Measurements from ENCODE around the gene SFXN5.
"Not testable (repeated sequence)": the region's sequence is repeated elsewhere in the genome, so short reads cannot be mapped to it uniquely, and the experiment has no call there.

The SFXN5 gene

DNA sequence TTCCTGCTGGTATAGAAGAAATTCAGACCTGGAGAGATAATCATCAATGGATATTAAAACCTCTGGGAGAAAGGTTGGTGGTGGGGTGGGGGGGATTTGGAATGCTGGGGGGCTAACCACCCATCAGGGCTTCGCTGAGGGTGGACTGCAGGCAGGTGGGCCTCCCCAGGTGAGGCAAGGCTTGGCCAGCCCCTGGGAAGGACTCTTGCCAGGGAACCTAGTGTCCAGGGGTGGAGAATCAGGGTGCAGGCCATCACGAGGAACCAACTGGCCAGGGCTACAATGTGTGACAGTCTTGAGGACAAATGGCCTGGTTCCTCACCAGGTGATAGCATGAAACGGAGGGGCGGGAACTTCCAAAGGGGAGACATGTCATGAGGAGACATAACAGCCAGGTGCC is 29.4 kb upstream of the SFXN5 start:
- DNase-seq, result no peak

- DNase-seq, result no peak
These were observed 28.0 kb upstream of the SFXN5 start for GRCh38 chr2:73099486-73099885.

DNA sequence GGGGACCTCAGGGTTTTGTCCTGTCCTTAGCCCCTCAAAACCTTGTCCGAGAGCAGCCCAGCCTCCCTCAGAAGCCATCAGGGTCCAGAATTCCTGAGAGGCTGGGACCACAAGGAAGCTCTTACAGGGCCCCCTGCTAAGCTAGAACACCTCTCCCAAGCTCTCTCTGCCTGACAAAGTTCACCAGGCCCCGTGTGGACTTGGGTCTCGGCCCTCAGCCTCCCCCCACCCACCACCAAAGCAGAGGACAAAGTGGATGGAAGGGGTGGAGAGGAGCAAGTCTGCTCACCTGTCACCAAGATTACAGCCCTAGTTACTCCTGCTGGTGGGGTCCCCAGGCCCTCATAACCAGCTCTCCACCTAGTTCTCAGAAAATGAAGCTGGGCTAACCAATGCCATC is 24.4 kb upstream of the SFXN5 start:
- no peak for DNase-seq

DNA sequence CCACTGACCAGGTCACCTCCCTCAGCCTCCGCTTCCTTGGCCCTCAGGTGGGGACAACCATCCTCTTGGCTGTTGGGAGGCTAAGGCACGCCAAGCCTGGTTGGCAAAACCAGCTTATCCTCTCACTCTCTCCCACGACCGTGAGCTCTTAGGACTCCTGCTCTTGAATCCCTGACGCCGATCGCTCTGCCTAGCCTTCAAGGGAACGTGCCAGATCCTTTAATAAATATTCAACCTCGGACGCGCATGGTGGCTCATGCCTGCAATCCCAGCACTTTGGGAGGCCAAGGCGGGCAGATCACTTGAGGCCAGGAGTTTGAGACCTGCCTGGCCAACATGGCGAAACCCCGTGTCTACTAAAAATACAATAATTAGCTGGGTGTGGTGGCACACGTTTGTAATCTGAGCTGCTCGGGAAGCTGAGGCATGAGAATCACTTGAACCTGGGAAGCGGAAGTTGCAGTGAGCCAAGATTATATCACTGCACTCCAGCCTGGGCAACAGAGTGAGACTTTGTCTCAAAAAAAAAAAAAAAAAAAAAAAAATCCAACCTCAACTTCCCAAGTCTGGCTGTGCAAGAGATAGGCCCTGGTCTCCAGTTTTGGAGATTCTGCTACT is 22.2 kb upstream of the SFXN5 start:
- not testable (repeated sequence) for DNase-seq

DNA sequence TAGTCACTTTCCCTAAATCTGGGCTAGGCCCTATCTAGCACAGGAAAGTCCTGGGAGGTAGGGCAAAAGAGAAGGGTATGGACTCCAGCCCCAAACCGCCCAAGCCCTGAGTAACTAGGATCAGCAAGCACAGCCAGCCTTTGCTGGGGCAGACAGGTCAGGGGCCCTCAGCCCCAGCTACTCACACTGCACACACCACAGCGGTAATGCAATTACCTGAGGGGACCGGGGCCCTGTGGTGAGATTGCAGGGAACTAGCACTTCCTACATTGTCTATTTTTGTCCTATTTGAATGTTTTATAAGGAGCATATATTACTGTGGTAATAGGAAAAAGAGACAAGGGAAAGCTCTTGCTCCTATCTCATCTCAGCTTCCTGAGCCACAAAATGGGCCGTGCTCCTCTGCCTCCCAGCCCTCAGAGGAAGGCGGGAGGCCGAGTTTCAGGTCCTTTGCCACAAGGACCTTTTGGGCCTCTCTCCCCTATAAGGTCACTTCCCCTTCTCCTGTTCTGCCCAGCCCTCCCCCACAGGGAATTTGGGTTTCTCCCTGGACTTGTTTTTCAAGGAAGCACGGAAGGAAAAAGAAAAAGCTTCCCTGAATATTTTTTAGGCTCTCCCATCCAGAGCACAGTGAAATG is 20.8 kb upstream of the SFXN5 start:
- DNase-seq, result no peak

GRCh38 chr2:73091696-73092095 is 20.2 kb upstream of the SFXN5 start:
- DNase-seq, result peak; percentile 24

GRCh38 chr2:73091164-73091563 is 19.7 kb upstream of the SFXN5 start:
- DNase-seq, result no peak

DNA sequence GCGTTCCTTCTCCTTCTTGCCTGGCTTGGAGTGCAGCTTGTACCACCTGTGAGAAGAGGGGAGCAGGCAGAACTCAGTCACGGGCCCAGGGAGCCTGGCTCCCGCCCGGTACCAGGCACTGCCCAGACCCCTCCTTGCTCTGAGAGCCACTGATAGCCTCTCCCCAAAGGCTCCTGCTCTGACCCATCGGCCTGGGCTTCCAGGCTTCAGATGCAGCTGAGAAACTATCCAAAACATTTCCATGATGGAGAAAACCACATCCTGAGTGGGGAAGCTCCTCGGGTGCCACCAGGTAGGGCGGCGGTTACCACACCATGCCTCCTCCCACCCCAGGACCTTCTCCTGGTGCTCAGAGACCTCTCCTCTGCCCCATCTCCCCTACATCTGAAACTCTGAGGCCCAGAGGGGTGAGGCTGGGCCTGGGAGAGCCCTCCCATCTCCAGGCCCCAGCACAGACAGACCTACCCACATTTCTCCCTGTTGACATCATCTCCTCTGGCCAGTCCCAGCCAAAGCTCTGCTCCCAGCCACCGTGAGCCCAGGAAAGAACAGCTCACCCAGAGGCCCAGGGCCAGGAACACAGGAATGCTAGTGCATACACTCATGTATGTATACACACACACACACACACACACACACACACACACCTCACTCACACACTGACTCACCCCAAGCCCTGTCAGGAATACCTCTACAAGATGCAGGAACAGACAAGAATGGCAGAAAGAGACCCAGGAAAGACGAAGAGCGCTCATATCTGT is 17.9 kb upstream of the SFXN5 start:
- no peak for DNase-seq

DNA sequence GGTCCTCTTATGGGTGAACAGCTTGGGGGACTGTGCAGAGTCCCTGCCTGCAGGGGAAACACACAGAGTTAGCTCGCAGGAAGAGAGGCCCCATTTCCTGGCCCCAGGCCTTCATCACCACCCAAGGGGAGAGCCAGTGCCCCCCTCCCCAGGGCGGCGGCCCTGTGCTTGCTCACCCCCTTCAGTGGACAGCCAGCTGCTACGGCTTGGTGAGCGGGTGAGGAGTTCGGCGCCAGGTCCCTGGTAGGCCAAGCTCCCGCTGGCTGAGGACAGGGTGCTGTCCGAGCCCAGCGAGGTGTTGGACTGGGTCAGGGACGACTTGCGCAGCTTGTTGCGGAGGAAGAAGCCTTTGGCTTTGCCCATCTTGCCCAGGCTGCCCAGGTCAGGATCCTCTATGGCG is 17.2 kb upstream of the SFXN5 start:
- no peak for DNase-seq

GRCh38 chr2:73088211-73088610 is 16.7 kb upstream of the SFXN5 start:
- no peak for DNase-seq

GRCh38 chr2:73087311-73087710 is 15.8 kb upstream of the SFXN5 start:
- no peak for DNase-seq

GRCh38 chr2:73085691-73086090 is 14.2 kb upstream of the SFXN5 start:
- peak; percentile 54 for DNase-seq

DNA sequence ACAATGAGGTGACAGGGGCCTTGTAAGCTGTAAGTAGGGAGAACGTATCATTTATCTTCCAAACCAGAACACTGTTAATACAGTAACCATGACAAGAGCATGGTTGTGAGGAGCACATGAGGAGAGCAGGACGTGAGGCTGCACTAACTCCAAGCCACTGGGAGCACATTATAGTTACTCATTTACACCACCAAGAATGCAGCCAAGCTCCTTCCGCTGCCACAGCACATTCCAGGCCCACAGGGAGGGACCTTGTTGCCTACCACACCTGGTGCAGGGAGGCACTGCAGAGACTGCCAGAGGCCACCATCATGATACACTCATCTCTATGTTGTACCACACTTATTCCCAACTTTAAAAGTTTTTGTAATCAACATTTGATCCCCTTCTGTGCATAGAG is 13.5 kb upstream of the SFXN5 start:
- DNase-seq, result no peak

GRCh38 chr2:73083886-73084800 is 12.6 kb upstream of the SFXN5 start:
- DNase-seq, result no peak

- no peak for DNase-seq
These were observed 11.3 kb upstream of the SFXN5 start for GRCh38 chr2:73082523-73083410.

DNA sequence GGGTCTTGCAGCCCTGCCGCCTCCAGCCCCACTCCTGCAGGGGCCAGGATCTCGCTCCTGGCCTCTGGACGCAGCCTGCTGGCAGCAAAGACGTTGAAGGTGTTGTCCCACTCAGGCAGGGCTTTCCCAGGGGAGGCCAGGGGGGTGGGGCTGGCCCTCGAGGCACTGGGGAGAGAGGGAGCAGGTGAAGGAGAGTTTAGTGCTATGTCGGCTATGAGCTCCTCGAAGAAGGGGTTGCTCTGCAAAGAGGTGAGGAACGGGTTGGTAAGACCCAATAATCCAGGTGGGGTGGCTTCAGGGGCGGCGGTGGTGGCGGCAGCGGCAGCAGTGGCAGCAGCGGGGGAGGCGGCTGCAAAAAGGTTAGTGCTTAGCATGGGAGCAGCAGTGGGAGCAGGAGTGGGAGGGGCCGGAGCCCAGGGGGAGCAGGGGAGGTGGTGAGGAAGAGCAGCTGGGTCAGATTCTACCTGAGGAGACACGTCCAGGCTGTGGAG is 9.7 kb upstream of the SFXN5 start:
- no peak for DNase-seq

GRCh38 chr2:73080321-73081131 is 9.0 kb upstream of the SFXN5 start:
- DNase-seq, result no peak

DNA sequence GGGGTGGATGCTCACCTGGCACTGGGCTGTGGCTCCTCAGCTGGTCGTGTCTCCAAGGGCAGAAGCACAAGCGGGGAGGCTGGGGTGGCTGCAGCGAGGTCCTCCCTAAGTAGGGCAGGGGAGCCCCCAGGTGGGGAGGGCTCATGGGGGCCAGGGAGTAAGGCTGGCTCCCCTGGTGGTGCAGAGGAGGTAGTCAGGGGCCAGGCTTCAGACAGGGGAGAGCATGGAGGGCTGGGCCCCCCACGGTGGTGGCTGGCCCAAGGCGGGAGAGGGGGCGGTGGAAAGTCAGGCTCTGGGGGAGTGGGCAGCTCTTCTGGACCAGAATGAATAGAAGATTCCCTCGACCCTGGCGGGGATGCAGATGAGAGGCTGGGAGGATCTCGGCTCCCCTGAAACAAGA is 8.1 kb upstream of the SFXN5 start:
- DNase-seq, result no peak

DNA sequence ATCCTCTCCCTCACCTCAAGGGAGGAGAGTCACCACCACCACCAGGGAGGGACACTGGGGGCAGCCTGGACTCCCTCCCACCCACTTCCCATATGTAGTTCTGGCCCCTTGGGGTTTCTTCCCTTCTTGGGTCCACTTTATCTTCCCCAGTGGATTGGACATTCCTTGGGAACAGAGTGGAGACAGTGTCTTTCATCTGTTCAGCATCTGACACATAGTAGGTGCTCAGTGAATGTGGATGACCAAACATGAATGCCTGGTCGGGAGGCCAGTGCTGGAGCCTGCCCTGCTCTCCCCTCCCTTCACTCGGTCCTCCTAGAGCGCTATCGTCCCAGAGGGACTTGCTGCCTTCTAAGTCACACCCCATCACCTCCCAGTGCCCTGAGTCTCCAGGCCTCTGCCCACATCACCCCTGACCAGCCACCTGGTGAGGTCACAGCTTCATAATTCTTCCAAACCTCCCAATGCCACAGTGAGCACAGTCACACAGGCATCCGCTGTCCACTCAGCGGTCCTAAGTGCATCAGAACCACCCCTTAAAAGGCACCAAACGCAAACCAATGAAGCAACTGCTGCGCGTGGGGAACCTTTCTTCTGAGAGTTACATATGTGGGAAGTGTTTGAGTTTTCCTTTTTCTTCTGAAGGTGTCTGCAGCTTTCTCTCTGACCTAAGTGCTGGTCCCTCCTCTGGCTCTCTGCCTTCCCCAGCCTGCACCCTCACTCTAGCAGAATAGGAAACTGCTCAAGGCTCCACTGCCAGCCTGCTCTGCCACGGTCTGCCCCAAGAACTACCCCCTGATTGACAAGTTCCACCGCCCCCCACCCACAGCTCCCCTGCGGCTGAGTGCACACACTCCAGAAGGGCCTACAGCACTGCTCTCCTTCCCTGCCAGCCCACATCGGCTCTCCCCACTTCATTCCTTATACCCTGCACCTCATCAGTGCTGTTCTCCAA is 7.2 kb upstream of the SFXN5 start:
- no peak for DNase-seq

GRCh38 chr2:73077424-73077795 is 5.9 kb upstream of the SFXN5 start:
- no peak for DNase-seq
